DMS153 (cell line): ENCODE measurements around the gene HELB.
"Not testable (repeated sequence)": the region's sequence is repeated elsewhere in the genome, so short reads cannot be mapped to it uniquely, and the experiment has no call there.

Source experiments
- DNase-seq: peaks from one replicate; lab custom pipeline; 2025; lab: John Stamatoyannopoulos, UW

Gene HELB

GRCh38 chr12:66303316-66303804 lies 1.1 kb downstream of the HELB start:
- DNase-seq = not testable (repeated sequence)

- DNase-seq = no peak
Observed at GRCh38 chr12:66304296-66304900, 2.1 kb downstream of the HELB start.

- no peak for DNase-seq
Observed at GRCh38 chr12:66309606-66310005, 7.3 kb downstream of the HELB start.

DNA sequence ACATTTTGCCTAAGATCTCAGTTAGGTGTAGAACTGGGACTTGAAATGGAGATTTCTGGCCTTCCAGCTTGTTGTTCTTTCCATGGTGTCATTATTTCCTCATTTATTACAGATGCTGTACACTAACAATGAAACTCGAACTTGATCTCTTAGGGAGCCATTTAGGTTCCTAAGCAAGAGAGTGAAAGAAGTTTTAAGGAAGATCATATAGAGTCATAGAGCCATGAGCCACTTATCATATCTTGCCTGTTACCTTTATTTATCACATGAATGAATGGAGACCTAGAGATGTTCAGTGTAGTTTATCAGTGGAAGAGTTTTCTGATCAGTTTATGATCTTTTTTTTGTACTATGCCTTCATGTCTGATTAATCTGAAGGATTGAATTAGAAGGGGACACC lies 9.9 kb downstream of the HELB start:
- no peak for DNase-seq

DNA sequence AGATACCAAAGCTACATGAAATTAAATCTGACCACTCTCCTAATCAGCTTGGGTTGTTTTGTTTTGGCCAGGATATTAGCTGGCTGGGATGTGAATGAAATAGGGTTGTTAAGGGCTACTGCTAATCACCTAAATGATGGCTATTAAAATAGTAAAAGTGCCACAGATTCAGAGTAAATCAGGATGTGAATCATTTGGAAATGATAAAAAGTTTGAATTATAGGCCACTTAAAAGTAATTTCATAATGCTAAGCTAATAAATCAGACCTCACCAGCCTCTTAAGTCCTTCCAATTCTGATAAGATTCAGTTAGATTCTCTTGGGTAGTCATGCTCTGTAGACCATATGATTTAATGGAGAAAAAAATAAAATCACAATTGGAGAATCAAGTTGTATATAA lies 12.0 kb downstream of the HELB start:
- DNase-seq = no peak

GRCh38 chr12:66319266-66319954 lies 17.1 kb downstream of the HELB start:
- no peak for DNase-seq

DNA sequence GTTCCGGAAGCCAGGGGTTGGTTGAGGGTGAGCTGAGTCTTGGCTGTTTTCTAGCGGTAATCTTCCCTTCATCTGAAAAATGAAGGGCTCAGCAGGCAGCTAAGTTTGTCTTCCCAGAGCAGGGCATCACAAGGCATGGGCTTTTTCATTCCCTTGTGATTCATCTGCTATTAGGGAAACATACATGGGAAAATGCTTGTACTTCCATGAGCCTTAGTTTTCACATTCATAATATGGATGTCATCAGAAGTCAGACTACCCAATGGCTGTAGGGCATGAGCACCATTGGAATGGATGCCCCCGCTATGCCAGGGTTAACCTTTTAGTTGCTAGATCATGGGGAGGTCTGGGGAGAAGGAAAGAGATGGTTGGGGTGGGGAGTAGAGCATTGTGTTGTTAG lies 18.7 kb downstream of the HELB start:
- no peak for DNase-seq

DNA sequence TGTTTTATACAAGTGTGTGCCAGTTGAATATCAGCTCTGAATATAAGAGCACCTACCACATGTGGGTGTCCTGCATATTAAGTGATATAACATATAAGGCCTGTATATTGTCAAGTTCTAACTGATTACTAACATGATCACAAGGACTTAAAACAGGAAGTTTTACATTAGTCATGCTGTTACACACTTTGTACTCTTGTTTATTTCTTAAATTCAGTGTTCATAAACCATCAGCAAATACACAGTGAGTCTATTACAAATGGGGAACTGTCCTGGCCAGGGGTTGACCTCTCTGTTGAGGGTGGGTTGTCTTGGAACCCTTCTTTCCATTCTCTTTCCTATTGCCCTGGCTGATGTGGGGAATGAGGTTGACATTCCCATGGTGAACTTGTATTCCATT lies 19.1 kb downstream of the HELB start:
- DNase-seq = no peak

GRCh38 chr12:66323017-66323416 lies 20.7 kb downstream of the HELB start:
- no peak for DNase-seq

GRCh38 chr12:66329941-66330340 lies 27.6 kb downstream of the HELB start:
- DNase-seq = no peak

- no peak for DNase-seq
Observed at GRCh38 chr12:66331016-66331415, 28.7 kb downstream of the HELB start.

DNA sequence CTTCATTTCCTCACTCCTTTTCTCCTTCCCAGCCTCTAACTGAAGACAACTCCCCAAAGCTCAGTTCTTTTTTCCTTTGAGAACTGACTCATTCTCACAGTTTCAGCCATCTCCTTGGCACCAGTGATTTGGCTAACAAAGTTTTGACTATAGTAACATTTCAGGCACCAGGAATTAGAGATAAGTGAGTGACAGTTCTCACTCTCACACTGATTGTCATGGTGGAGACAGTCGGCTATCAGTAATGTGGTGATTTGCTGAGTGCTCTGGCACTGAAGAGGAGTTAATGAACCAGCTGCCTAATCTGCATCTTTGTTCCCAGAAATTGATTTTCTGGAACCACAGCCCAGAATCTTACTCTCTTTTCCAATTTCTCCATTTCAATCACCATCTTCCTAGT lies 29.5 kb downstream of the HELB start:
- DNase-seq = no peak

GRCh38 chr12:66335746-66336145 lies 33.5 kb downstream of the HELB start:
- no peak for DNase-seq

DNA sequence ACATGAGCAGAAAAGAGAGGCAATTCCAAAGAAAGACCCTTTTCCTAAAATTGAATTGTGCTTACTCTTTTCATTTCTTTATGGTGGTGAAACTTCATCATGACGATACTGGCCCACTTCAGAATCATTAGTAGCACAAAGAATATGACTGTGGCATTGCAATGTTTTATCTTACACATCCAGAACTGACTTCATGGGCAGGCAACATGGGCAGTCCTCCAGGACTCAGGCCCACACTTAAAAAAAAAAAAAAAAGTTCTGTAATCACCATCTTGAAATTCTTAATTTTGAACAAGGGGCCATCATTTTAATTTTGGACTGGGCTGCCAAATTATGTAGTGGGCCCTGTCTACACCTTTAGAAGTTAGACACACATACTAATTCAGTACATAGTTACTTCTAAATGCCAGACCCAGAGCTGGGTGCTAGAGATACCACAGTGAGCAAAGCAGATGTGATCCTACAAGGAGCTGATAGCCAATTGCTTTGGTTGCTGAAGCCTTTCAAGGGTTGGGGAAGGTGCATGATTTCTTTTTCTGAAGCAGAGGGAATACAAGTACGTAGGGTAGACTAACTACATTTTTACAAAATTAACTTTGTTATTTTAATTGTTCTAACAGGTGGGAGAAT lies 35.2 kb downstream of the HELB start:
- DNase-seq = no peak

DNA sequence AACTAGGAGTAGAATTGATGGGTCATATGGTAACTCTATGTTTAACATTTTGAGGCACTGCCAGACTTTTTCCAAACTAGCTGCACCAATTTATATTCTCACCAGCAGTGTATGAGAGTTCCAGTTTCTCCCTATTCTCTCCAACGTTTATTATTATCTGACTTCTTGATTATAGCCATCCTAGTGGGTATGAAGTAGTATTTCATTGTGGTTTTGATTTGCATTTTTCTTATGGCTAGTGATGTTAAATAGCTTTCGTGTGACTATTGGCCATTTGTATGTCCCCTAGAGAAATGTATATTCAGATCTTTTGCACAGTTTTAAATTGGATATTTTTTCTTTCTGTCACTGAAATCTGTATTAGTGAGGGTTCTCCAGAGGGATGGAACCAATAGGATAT lies 37.8 kb downstream of the HELB start:
- DNase-seq = no peak

GRCh38 chr12:66341126-66341525 lies 38.8 kb downstream of the HELB start:
- no peak for DNase-seq

DNA sequence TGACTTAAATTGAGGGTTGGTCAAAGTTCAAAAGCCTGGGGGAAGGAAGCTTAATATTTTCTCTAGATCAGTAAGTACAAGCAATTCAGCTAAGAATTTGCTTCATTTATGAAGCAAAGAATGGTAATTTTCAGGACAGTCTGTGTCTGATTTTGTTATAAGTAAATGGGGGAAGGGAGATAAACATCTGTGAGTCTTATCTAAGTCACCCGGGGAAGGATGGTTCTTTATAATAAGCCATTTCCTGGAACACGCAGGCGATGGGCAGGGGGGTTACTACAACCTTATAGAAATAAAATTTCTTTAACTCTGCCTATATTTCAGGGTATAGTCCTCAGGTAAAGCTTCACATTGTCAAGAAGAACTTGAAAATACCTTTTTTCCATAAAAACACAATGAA lies 42.9 kb downstream of the HELB start:
- DNase-seq = no peak

GRCh38 chr12:66345956-66346355 lies 43.7 kb downstream of the HELB start:
- no peak for DNase-seq

DNA sequence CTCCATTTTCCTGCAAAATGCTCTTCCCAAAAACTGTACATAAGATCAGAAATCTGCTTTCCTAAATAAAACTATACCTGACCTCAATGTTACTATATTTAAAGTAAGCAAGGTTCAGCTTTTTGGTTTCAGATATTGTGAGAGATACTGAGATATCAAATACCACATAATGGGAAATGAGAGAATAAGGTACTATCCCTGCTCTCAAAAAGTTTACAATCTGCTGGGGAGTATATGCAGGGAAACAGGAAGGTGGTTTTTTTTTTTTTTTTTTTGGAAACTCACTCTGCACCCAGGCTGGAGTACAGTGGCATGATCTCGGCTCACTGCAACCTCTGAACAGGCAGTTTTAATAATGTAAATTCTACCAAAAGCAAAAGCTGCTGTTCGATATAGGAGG lies 49.0 kb downstream of the HELB start:
- DNase-seq = no peak

GRCh38 chr12:66352197-66352596 lies 49.9 kb downstream of the HELB start:
- no peak for DNase-seq

DNA sequence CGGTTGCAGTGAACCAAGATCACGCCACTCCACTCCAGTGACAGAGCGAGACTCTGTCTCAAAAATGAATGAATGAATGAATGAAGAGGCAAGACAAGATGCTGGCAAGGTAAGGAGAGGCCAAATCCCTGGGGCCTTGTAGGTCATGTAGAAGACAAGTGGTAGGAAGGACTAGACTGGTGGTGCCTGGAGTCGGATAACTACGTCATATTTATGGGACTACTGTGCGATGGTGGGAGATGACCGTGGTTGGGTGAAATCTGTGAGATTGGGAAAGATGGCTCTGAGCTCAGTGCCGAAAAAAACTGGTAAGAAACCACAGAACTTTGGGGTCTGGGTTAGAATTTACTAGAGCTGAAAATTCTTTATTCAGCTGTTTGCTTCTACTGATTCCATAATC lies 50.6 kb downstream of the HELB start:
- no peak for DNase-seq

GRCh38 chr12:66354291-66354690 lies 52.0 kb downstream of the HELB start:
- no peak for DNase-seq

DNA sequence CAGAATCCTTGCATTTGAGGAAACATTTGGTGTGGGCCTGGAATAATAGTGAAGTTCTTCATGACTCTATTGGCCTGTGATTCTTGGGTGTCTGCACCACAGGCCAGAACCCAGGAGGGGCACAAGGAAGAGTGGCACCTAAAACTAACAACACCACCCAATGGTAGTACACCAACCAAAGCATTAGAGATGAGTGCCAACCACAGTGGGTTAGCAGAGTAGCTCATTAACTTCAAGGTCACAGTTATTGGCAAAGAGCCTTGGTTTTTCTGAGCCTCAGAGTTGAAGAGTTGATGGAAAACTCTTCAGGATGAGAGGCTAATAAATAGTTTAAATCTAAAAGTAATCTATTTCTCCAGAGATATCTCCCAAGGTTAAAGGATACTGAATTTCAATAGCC lies 57.0 kb downstream of the HELB start:
- DNase-seq = no peak

DNA sequence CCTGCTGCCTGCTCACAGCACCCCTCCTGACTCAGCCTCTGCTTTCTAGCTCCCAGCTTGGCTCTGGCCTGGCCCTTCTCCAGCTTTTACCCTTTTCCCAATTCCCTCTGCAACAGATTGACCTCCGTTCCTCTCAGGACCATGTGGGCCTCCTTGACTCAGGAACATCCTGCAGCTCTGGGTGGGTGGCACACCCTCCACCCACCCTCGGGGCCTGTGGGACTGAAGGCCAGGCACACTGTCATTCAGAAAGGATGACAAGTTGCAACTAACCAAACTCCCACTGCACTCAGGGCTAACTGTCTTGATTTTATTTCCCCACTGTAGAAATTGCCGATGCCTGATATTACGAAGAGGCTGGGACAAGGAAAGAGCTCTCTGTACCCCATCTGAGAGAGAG lies 59.4 kb downstream of the HELB start:
- no peak for DNase-seq
